Measurements from ENCODE around the gene UGT1A9.

- TF ChIP-seq REST (IDR thresholded peaks at IDR 0.05; ENCODE audit: low read depth, low read length), result no peak
- TF ChIP-seq CTCF (IDR thresholded peaks at IDR 0.05), result no peak
- no peak for TF ChIP-seq RFX5 (IDR thresholded peaks at IDR 0.05; ENCODE audit: low read length)
- TF ChIP-seq ZBTB33 (IDR thresholded peaks at IDR 0.05; ENCODE audit: borderline replicate concordance, low read depth), result no peak
- no peak for TF ChIP-seq TCF12 (IDR thresholded peaks at IDR 0.05)
- TF ChIP-seq MXI1 (IDR thresholded peaks at IDR 0.05; ENCODE audit: low read depth, low read length), result no peak
- no peak for TF ChIP-seq EP300 (IDR thresholded peaks at IDR 0.05; ENCODE audit: borderline replicate concordance in 1 of 2, low read depth in 1 of 2, low read length in 1 of 2)
- no peak for TF ChIP-seq MEF2A (IDR thresholded peaks at IDR 0.05; ENCODE audit: borderline replicate concordance, low read depth)
- no peak for TF ChIP-seq JUND (IDR thresholded peaks at IDR 0.05)
- TF ChIP-seq RCOR1 (IDR thresholded peaks at IDR 0.05; ENCODE audit: low read length), result no peak
Measured at GRCh38 chr2:233651430-233651829, 20.3 kb upstream of the UGT1A9 start.
